H1 (cell line): ENCODE data around the gene PLBD2. TPM values are rescaled to one million over a fixed set of nuclear protein-coding genes. Genes with fewer than 3 reads are reported as not detected.

Experiments used
- CTCF ChIA-PET: fragments of 300-600 bp; sonication (Branson Sonifier 250); formaldehyde crosslinking; loops from one replicate; lab custom pipeline; 2021; ENCODE audit not compliant: partially characterized antibody; lab: Charles Lee
- POLR2A ChIA-PET: fragments of 300-600 bp; sonication (Branson Sonifier 250); formaldehyde crosslinking; loops from one replicate; lab custom pipeline; 2021; ENCODE audit warnings: inconsistent platforms; ENCODE audit not compliant: partially characterized antibody; lab: Charles Lee
- DNase-seq, 2 experiments: peaks; one replicate each; pipeline versions ENCODE4 v3.0.0 to v3.0.0-alpha.2; 2010 to 2022; ENCODE audit warnings: low spot score in 2 of 2, low read depth in 1 of 2, mixed read lengths in 1 of 2
- FAIRE-seq: peaks from 2 replicates; lab custom pipeline; 2011; peaks lifted over from hg19 to GRCh38; lab: Jason Lieb, UNC
- H2AFZ ChIP-seq: 2 replicates; pipeline ENCODE4 v1.8.1; 2012; ENCODE audit warnings: low read length, inconsistent platforms
- H2AK5ac ChIP-seq: 2 replicates; pipeline ENCODE4 v1.6.1; 2013; ENCODE audit warnings: low read depth, low read length
- H2BK120ac ChIP-seq: replicated peaks from 2 replicates; pipeline ENCODE3; 2013; ENCODE audit warnings: low read depth, low read length, inconsistent platforms
- H2BK12ac ChIP-seq: 2 replicates; pipeline ENCODE4 v1.6.1; 2013; ENCODE audit warnings: low read depth, low read length
- H2BK15ac ChIP-seq: 2 replicates; pipeline ENCODE4 v1.6.1; 2013; ENCODE audit warnings: low read length
- H2BK20ac ChIP-seq: 2 replicates; pipeline ENCODE4 v1.6.1; 2013; ENCODE audit warnings: low read length
- H2BK5ac ChIP-seq: 2 replicates; pipeline ENCODE4 v1.6.1; 2013; ENCODE audit warnings: low read depth, low read length
- H3K14ac ChIP-seq: 2 replicates; pipeline ENCODE4 v1.6.1; 2013; ENCODE audit warnings: inconsistent platforms; ENCODE audit not compliant: insufficient read length
- H3K18ac ChIP-seq: 2 replicates; pipeline ENCODE4 v1.6.1; 2013; ENCODE audit warnings: low read length; ENCODE audit errors: extremely low read depth
- H3K23ac ChIP-seq: 2 replicates; pipeline ENCODE4 v1.6.1; 2013; ENCODE audit warnings: inconsistent platforms; ENCODE audit not compliant: insufficient read length
- H3K23me2 ChIP-seq: 2 replicates; pipeline ENCODE4 v1.6.1; 2013; ENCODE audit warnings: low read depth, low read length
- H3K27ac ChIP-seq: 2 replicates; pipeline ENCODE4 v1.6.1; 2011; ENCODE audit warnings: low read depth, low read length, inconsistent platforms
- H3K27me3 ChIP-seq, 4 experiments: replicated peaks in 1 of 4; 1 replicate in 1 of 4; 2 replicates in 3 of 4; pipeline versions ENCODE4 v1.6.1 to v1.8.1; 2011 to 2013; ENCODE audit warnings: low read length in 3 of 4, mild to moderate bottlenecking in 3 of 4, inconsistent platforms in 2 of 4, mixed read lengths in 2 of 4, moderate library complexity in 1 of 4; ENCODE audit not compliant: control insufficient read depth in 3 of 4, insufficient read depth in 3 of 4; ENCODE audit errors: extremely low read depth in 1 of 4
- H3K36me3 ChIP-seq, 4 experiments: 2 replicates each; pipeline versions ENCODE4 v1.6.1 to v1.8.1; 2011 to 2013; ENCODE audit warnings: mild to moderate bottlenecking in 4 of 4, low read length in 3 of 4, moderate library complexity in 2 of 4, control low read depth in 1 of 4, inconsistent platforms in 1 of 4; ENCODE audit not compliant: insufficient read depth in 4 of 4, control insufficient read depth in 2 of 4
- H3K4ac ChIP-seq: replicated peaks from 2 replicates; pipeline ENCODE3; 2013; ENCODE audit warnings: low read length, low read depth, mixed read lengths, inconsistent platforms; ENCODE audit not compliant: insufficient read length
- H3K4me1 ChIP-seq, 4 experiments: replicated peaks in 1 of 4; 1 replicate in 1 of 4; 2 replicates in 3 of 4; pipeline versions ENCODE4 v1.6.1 to v1.8.1; 2011 to 2013; ENCODE audit warnings: low read length in 3 of 4, inconsistent platforms in 2 of 4, mixed read lengths in 1 of 4; ENCODE audit not compliant: insufficient read depth in 4 of 4, control insufficient read depth in 3 of 4
- H3K4me2 ChIP-seq, 2 experiments: 2 replicates each; pipeline versions ENCODE4 v1.6.1 to v1.8.1; 2011 to 2013; ENCODE audit warnings: low read depth in 2 of 2, low read length in 2 of 2, control low read depth in 1 of 2, inconsistent platforms in 1 of 2, mild to moderate bottlenecking in 1 of 2; ENCODE audit not compliant: insufficient read depth in 1 of 2
- H3K4me3 ChIP-seq, 4 experiments: fragments of 200-600, 300-600 bp in 1 of 4; sonication (generic), shearing (Covaris generic), sonication (Bioruptor Twin) in 1 of 4; 2 replicates each; pipeline versions ENCODE4 v1.5.1 to v1.8.1; 2011 to 2016; ENCODE audit warnings: low read length in 4 of 4, low read depth in 3 of 4, control low read depth in 2 of 4, inconsistent platforms in 2 of 4, mild to moderate bottlenecking in 2 of 4, mixed read lengths in 1 of 4, moderate library complexity in 1 of 4; ENCODE audit not compliant: insufficient read depth in 2 of 4; ENCODE audit errors: extremely low read depth in 1 of 4
- H3K56ac ChIP-seq: replicated peaks from 2 replicates; pipeline ENCODE3; 2013; ENCODE audit warnings: low read depth, mild to moderate bottlenecking, mixed read lengths, low read length, inconsistent platforms; ENCODE audit not compliant: insufficient read length
- H3K79me1 ChIP-seq: 2 replicates; pipeline ENCODE4 v1.6.1; 2013; ENCODE audit warnings: low read depth, low read length, control low read depth
- H3K79me2 ChIP-seq, 2 experiments: 2 replicates each; pipeline versions ENCODE4 v1.6.1 to v1.8.1; 2012 to 2013; ENCODE audit warnings: low read length in 2 of 2, mild to moderate bottlenecking in 2 of 2, inconsistent platforms in 1 of 2; ENCODE audit not compliant: insufficient read depth in 2 of 2, control insufficient read depth in 1 of 2
- H3K9ac ChIP-seq, 4 experiments: replicated peaks in 1 of 4; 1 replicate in 1 of 4; 2 replicates in 3 of 4; pipeline versions ENCODE4 v1.6.1 to v1.8.1; 2011 to 2013; ENCODE audit warnings: low read depth in 3 of 4, low read length in 3 of 4, control low read depth in 2 of 4, mild to moderate bottlenecking in 2 of 4, moderate library complexity in 2 of 4, inconsistent platforms in 1 of 4; ENCODE audit errors: extremely low read depth in 1 of 4
- H3K9me3 ChIP-seq, 2 experiments: 2 replicates each; pipeline versions ENCODE4 v1.6.1 to v1.8.1; 2012 to 2013; ENCODE audit warnings: mild to moderate bottlenecking in 2 of 2, moderate library complexity in 2 of 2, control low read depth in 1 of 2, inconsistent platforms in 1 of 2, low read depth in 1 of 2, low read length in 1 of 2, mixed read lengths in 1 of 2; ENCODE audit not compliant: insufficient read depth in 2 of 2
- H4K20me1 ChIP-seq, 2 experiments: replicated peaks in 1 of 2; 2 replicates each; pipeline versions ENCODE3 to v1.8.1; 2011 to 2013; ENCODE audit warnings: inconsistent platforms in 2 of 2, low read length in 2 of 2, mild to moderate bottlenecking in 1 of 2; ENCODE audit not compliant: insufficient read depth in 2 of 2, control insufficient read depth in 1 of 2
- H4K5ac ChIP-seq: 2 replicates; pipeline ENCODE4 v1.6.1; 2013; ENCODE audit warnings: low read length, low read depth, mixed read lengths, inconsistent platforms; ENCODE audit not compliant: insufficient read length
- H4K8ac ChIP-seq: 2 replicates; pipeline ENCODE4 v1.8.0; 2013; ENCODE audit warnings: mild to moderate bottlenecking, moderate library complexity, low read length, inconsistent platforms; ENCODE audit not compliant: insufficient read depth; ENCODE audit errors: extremely low read depth
- H4K91ac ChIP-seq: replicated peaks from 2 replicates; pipeline ENCODE3; 2013; ENCODE audit warnings: low read length, mixed read lengths, inconsistent platforms; ENCODE audit not compliant: insufficient read length
- ASH2L ChIP-seq: fragments of 200-600, 300-600 bp; sonication (generic); IDR thresholded peaks from one replicate; pipeline ENCODE4 v1.7.1; 2017; ENCODE audit warnings: low read length
- ATF3 ChIP-seq: IDR thresholded peaks from 2 replicates; pipeline ENCODE4 v1.6.1; 2011; ENCODE audit warnings: low read depth, mild to moderate bottlenecking, low read length; ENCODE audit not compliant: insufficient read depth
- BCL11A ChIP-seq, 2 experiments: IDR thresholded peaks; one replicate each; pipeline ENCODE4 v1.6.1; 2011; ENCODE audit warnings: low read depth in 2 of 2, low read length in 2 of 2, mild to moderate bottlenecking in 2 of 2
- BRCA1 ChIP-seq: IDR thresholded peaks from 2 replicates; pipeline ENCODE4 v1.6.1; 2012; ENCODE audit warnings: low read depth, low read length, improper control_type of control experiment
- EGR1 ChIP-seq: IDR thresholded peaks from 2 replicates; pipeline ENCODE4 v1.6.1; 2011; ENCODE audit warnings: low read depth, low read length, borderline replicate concordance
- EP300 ChIP-seq, 2 experiments: IDR thresholded peaks; 1 replicate in 1 of 2; 2 replicates in 1 of 2; pipeline ENCODE4 v1.6.1; 2011 to 2012; ENCODE audit warnings: low read depth in 2 of 2, low read length in 2 of 2, mild to moderate bottlenecking in 2 of 2, borderline replicate concordance in 1 of 2, inconsistent platforms in 1 of 2, moderate library complexity in 1 of 2
- GABPA ChIP-seq: IDR thresholded peaks from 2 replicates; pipeline ENCODE4 v1.6.1; 2011; ENCODE audit warnings: mild to moderate bottlenecking, low read length, moderate library complexity, borderline replicate concordance; ENCODE audit not compliant: insufficient read depth
- KDM1A ChIP-seq: fragments of 200-600, 300-600 bp; sonication (generic); IDR thresholded peaks from 2 replicates; pipeline ENCODE4 v1.7.1; 2016; ENCODE audit warnings: mild to moderate bottlenecking, low read length, borderline replicate concordance
- NANOG ChIP-seq: IDR thresholded peaks from 2 replicates; pipeline ENCODE4 v1.6.1; 2011; ENCODE audit warnings: low read length, low read depth, mild to moderate bottlenecking, inconsistent platforms; ENCODE audit not compliant: insufficient read depth, poor library complexity, severe bottlenecking
- RFX5 ChIP-seq: IDR thresholded peaks from 2 replicates; pipeline ENCODE4 v1.6.1; 2011; ENCODE audit warnings: low read depth, low read length, improper control_type of control experiment, borderline replicate concordance
- SP2 ChIP-seq: IDR thresholded peaks from 2 replicates; pipeline ENCODE4 v1.6.1; 2012; ENCODE audit warnings: mild to moderate bottlenecking, low read length, inconsistent platforms
- WGBS, 2 experiments: shearing (Covaris generic) in 1 of 2; methylation state at CpG; one replicate each; pipeline versions ENCODE4 v1.1.6 to v1.1.7; 2013 to 2015; ENCODE audit warnings: low lambda C conversion rate in 2 of 2, mixed read lengths in 2 of 2, inconsistent platforms in 1 of 2, low coverage in 1 of 2, missing lambda C conversion rate in 1 of 2; ENCODE audit not compliant: insufficient replicate concordance in 2 of 2, insufficient coverage in 1 of 2, insufficient read length in 1 of 2; ENCODE audit errors: extremely low coverage in 1 of 2, missing lambda C conversion rate in 1 of 2; 5-methylcytosine and 5-hydroxymethylcytosine counted together
- polyA plus RNA-seq, 7 experiments: library from polyadenylated mRNA; depleted of rRNA in 3 of 7; stranded (reverse) in 5 of 7; unstranded in 2 of 7; fragments of >200 nt in 5 of 7; fragments of 200-250 nt in 2 of 7; gene quantifications; 1 replicate in 5 of 7; 2 replicates in 1 of 7; 4 replicates in 1 of 7; pipeline versions ENCODE4 v1.2.1 to v1.2.3, GENCODE V29; 2011 to 2013; ENCODE audit warnings: missing spikeins in 2 of 7, mixed read lengths in 2 of 7
- total RNA-seq: library from RNA; stranded (reverse); fragmentation: NEBNext Ultra II Directional; extraction: Animal tissue kit (Norgen Biotek cat#: 25700); gene quantifications from 2 replicates; pipeline ENCODE4 v1.2.1, GENCODE V29; 2021

PLBD2 gene
- total and polyA plus RNA-seq, 2 of the 8 experiments (the other 6 are each of a cell fraction or from before 2014, with no cell fraction given): 16.8 to 33.5 TPM

- H3K23me2 ChIP-seq: peaks cover 5% of the 10 kb centered on the region; the same call in 1 of the 2 replicates
- peaks cover 2 to 7% of the 10 kb centered on the region in 2 experiments for H4K20me1 ChIP-seq
- H2BK5ac ChIP-seq: no peak overlapping the region; the same call in 1 of the 2 replicates
- no peak overlapping the region for H4K8ac ChIP-seq
- H3K4ac ChIP-seq: no peak overlapping the region
- H3K79me2 ChIP-seq: no peaks in the 10 kb centered on the region
- H3K4me1 ChIP-seq: no peaks in the 10 kb centered on the region
- H3K9me3 ChIP-seq: no peaks in the 10 kb centered on the region
- H3K4me3 ChIP-seq: no peak overlapping the region
- FAIRE-seq (no peak), DNase-seq (no peak)
- no peak overlapping the region for H3K9ac ChIP-seq
- H3K36me3 ChIP-seq: peaks cover 0 to 7% (median 0%) of the 10 kb centered on the region in 4 experiments; a peak in 5 of 8 replicates
- no peaks in the 10 kb centered on the region for H3K27me3 ChIP-seq
- ChIA-PET POLR2A (no interaction called here), CTCF (interaction anchor here (1.2 to 1.7 kb wide), 2 partner anchors 12 to 61 kb away, joined by 3 to 4 read pairs; no protein-coding TSS in a partner anchor)
- no peak overlapping the region for H2BK15ac ChIP-seq
- H2BK12ac ChIP-seq: no peak overlapping the region
- H4K91ac ChIP-seq: no peak overlapping the region
- H2BK20ac ChIP-seq: no peak overlapping the region
- H4K5ac ChIP-seq: no peak overlapping the region
- no peak overlapping the region for H3K27ac ChIP-seq
- WGBS, 2 experiments: 76% methylated on average over 7 of the region's 7 CpGs; no CpG with 5 or more reads in 1 of the 2 experiments
- no peak overlapping the region for H2AK5ac ChIP-seq
- H2BK120ac ChIP-seq: no peak overlapping the region
- no peak overlapping the region for H2AFZ ChIP-seq
- no peak overlapping the region for H3K14ac ChIP-seq
- no peak overlapping the region for H3K23ac ChIP-seq
- H3K79me1 ChIP-seq: peaks cover 4% of the 10 kb centered on the region; the same call in 1 of the 2 replicates
- H3K56ac ChIP-seq: no peak overlapping the region
- no peak overlapping the region for H3K18ac ChIP-seq
- H3K4me2 ChIP-seq: no peak overlapping the region
- TF ChIP-seq EP300 (IDR thresholded peaks at IDR 0.05; ENCODE audit: borderline replicate concordance in 1 of 2, low read depth in 2 of 2, low read length in 2 of 2) (no peak), EGR1 (no peak), BCL11A (IDR thresholded peaks at IDR 0.05; ENCODE audit: low read depth in 2 of 2, low read length in 2 of 2) (no peak), BRCA1 (no peak), GABPA (no peak), ATF3 (no peak), RFX5 (no peak), ASH2L (no peak), SP2 (no peak), NANOG (no peak), KDM1A (no peak)
Observed at GRCh38 chr12:113370923-113371682, 12.7 kb downstream of the PLBD2 start.
